A549 treated with DMSO at 1 μM for 4 hours (cell line): Measurements from ENCODE around the gene FAM53C. TPM values are rescaled to one million over a fixed set of nuclear protein-coding genes. Genes with fewer than 3 reads are reported as not detected.

Experiments used
- total RNA-seq: library from RNA; stranded (reverse); fragments of 200-300 nt; extraction: Qiagen RNA extraction; gene quantifications from 5 replicates; pipeline ENCODE4 v1.2.3, GENCODE V29; 2022; ENCODE audit warnings: low read depth

Gene FAM53C
- 22.4 to 24.1 TPM (median 23.7 TPM) in 5 replicates for total RNA-seq

DNA sequence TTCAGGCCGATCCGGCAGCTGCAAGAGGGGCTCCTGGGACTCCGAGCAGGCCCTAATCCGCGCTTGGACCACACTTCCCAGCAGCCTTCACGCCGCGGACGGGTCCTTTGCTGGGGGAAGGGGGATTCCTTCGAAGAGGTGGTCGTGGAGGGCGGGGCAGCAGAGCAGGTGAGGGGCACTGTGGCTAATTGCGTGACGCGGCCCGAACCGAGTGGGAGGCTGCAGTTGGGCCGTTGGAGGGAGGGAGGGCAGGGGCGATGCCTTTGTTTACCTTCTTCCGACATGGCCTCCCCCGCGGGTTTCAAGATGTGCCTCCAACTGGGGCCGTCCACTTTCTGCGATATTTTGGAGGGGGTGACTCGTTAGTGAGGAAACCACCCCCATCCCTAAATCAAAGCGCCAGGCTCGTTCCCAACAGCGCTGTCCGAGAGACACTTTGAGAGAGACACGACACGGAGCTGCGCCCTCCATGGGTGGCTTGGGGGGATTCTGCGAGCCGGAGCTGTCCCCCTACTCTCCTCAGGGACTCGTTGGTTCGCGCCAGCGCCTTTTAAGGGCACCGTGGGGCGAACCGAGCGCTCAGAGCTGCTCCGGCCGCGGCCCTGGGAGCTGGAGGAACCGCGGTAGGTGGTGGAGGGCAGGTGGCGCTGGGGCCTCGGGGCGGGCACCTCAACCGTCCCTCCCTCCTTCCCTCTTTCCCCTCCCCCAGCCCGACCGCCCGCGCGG lies at the start of gene FAM53C:
FAM53C (plus strand) TSS at position 582 of the 726 bp plus-strand sequence. CDS start 3,070 bp downstream, outside the sequence.

DNA sequence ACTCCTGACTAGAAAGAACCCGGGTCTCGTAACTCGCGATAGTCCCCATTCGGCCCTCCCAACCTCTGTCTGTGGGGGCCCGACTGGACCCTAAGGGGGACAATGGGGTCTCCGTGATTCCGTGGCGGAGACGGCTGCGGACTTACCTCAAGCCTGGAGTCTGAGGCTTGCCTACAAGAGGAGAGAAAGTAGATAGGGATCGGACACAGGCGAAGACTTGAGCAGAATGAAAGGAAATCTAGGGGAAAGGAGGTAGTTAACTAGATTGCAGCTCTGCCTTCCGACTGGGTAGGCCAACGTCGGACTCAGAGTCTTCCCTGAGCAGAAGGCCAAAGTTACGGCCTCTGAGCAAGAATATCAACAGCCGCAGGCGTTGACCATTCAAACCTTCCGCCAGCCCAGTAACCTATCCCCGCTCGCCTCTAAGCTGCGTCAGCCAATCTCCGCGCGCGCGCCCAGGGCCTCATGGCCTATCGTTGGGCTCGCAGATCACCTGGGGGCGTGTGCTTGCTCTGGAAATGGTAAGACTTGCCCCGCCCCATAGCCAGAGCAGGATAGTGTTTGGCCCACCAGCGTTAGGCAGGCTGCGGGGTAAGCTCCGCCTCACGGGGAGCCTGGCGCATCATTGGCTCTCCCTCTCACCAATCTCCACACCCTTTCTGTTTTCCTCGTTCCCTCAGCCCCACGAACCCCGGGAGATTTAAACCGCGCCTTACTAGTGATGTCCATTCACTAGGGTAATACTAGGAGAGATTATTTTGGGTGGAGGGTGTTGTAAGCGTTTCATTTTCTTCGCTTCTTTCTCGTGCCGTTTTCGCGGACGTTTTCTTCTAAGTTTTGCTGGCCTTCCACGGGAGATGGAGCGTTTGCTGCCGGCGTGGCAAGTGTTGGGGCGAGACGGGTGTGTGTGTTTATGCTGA lies 6.4 kb upstream of the FAM53C start, which contains the start of gene CDC25C:
CDC25C (minus strand) TSS at position 356 of the 920 bp plus-strand sequence. CDS start 624 bp downstream, outside the sequence.

GRCh38 chr5:138352071-138352721 lies 14.1 kb downstream of the FAM53C start, which contains the start of gene KDM3B:
TSS of gene KDM3B (plus strand) at chr5:138352685. CDS start at chr5:138352796, 111 bp downstream.

Other genes starting within 250 kb of the FAM53C start
- not detected in 5 replicates for gene NME5, start 198.8 kb upstream of the FAM53C start, total RNA-seq
- gene BRD8, start 159.6 kb upstream of the FAM53C start, total RNA-seq, result 50.3 to 59.3 TPM (median 57.1 TPM) in 5 replicates
- 43.0 to 53.6 TPM (median 47.9 TPM) in 5 replicates for gene KIF20A, start 159.2 kb upstream of the FAM53C start, total RNA-seq
- 27.7 to 33.9 TPM (median 31.8 TPM) in 5 replicates for gene CDC23, start 124.9 kb upstream of the FAM53C start, total RNA-seq
- gene GFRA3, start 63.6 kb upstream of the FAM53C start, total RNA-seq, result 0.05 to 0.10 TPM (median 0.07 TPM) in 5 replicates
- gene CDC25C, start 6.5 kb upstream of the FAM53C start, total RNA-seq, result 10.6 to 12.8 TPM (median 12.2 TPM) in 5 replicates
- 39.6 to 47.6 TPM (median 45.5 TPM) in 5 replicates for gene KDM3B, start 14.4 kb downstream of the FAM53C start, total RNA-seq
- 5.4 to 7.7 TPM (median 7.0 TPM) in 5 replicates for gene REEP2, start 100.8 kb downstream of the FAM53C start, total RNA-seq
- gene EGR1, start 127.2 kb downstream of the FAM53C start, total RNA-seq, result 7.2 to 14.2 TPM (median 11.2 TPM) in 5 replicates
- 123 to 152 TPM (median 137 TPM) in 5 replicates for gene ETF1, start 205.0 kb downstream of the FAM53C start, total RNA-seq
- 360 to 380 TPM (median 364 TPM) in 5 replicates for gene HSPA9, start 237.1 kb downstream of the FAM53C start, total RNA-seq